Hepatocyte (in vitro differentiated cells): ENCODE results near the gene SNX9. TPM values are rescaled to one million over a fixed set of nuclear protein-coding genes. Genes with fewer than 3 reads are reported as not detected.
A peak's percentile ranks its signal among the peaks of the same experiment; 100 is the strongest.

Source experiments
- DNase-seq: peaks from one replicate; pipeline ENCODE4 v3.0.0-alpha.2; 2016; ENCODE audit warnings: low spot score
- H2AFZ ChIP-seq: fragments of 200-600 bp; sonication (generic); 2 replicates; pipeline ENCODE4 v1.6.0; 2016; ENCODE audit warnings: antibody characterized with exemption, mild to moderate bottlenecking
- H3K27ac ChIP-seq: fragments of 200-600 bp; sonication (generic); 2 replicates; pipeline ENCODE4 v1.5.1; 2016; ENCODE audit warnings: mild to moderate bottlenecking
- H3K27me3 ChIP-seq: fragments of 200-600 bp; sonication (generic); 2 replicates; pipeline ENCODE4 v1.6.1; 2016
- H3K36me3 ChIP-seq: fragments of 200-600 bp; sonication (generic); replicated peaks from 2 replicates; pipeline ENCODE4 v1.5.1; 2016; ENCODE audit warnings: low read depth; ENCODE audit not compliant: insufficient read depth
- H3K4me1 ChIP-seq: fragments of 200-600 bp; sonication (generic); 2 replicates; pipeline ENCODE4 v1.5.1; 2016; ENCODE audit warnings: mild to moderate bottlenecking, moderate library complexity; ENCODE audit not compliant: insufficient read depth
- H3K4me2 ChIP-seq: fragments of 200-600 bp; sonication (generic); 2 replicates; pipeline ENCODE4 v1.6.0; 2016
- H3K4me3 ChIP-seq: fragments of 200-600 bp; sonication (generic); 2 replicates; pipeline ENCODE4 v1.5.1; 2016; ENCODE audit warnings: mild to moderate bottlenecking
- H3K79me2 ChIP-seq: fragments of 200-600 bp; sonication (generic); 2 replicates; pipeline ENCODE4 v1.6.0; 2017; ENCODE audit warnings: mild to moderate bottlenecking
- H3K9me2 ChIP-seq: fragments of 200-600 bp; sonication (generic); replicated peaks from 2 replicates; pipeline ENCODE4 v1.6.0; 2017; ENCODE audit warnings: mild to moderate bottlenecking; ENCODE audit not compliant: insufficient read depth
- H3K9me3 ChIP-seq: fragments of 200-600 bp; sonication (generic); 2 replicates; pipeline ENCODE4 v1.5.1; 2016; ENCODE audit warnings: low read depth, mild to moderate bottlenecking
- H4K20me1 ChIP-seq: fragments of 200-600 bp; sonication (generic); 2 replicates; pipeline ENCODE4 v1.6.0; 2016; ENCODE audit warnings: mild to moderate bottlenecking; ENCODE audit not compliant: insufficient read depth, poor library complexity, severe bottlenecking
- EZH2 ChIP-seq: fragments of 200-600 bp; sonication (generic); IDR thresholded peaks from 2 replicates; pipeline ENCODE4 v1.6.1; 2016; ENCODE audit warnings: antibody characterized with exemption, mild to moderate bottlenecking, borderline replicate concordance
- EZH2phosphoT487 ChIP-seq: fragments of 200-600 bp; sonication (generic); IDR thresholded peaks from one replicate; pipeline ENCODE4 v1.6.1; 2018; ENCODE audit warnings: antibody characterized with exemption, mild to moderate bottlenecking, low read depth, moderate library complexity; ENCODE audit not compliant: unreplicated experiment, severe bottlenecking
- WGBS: methylation state at CpG from one replicate; pipeline ENCODE4 v1.1.6; 2016; ENCODE audit warnings: low lambda C conversion rate; ENCODE audit errors: missing lambda C conversion rate; 5-methylcytosine and 5-hydroxymethylcytosine counted together
- polyA plus RNA-seq: library from polyadenylated mRNA; unstranded; fragments of >200 nt; fragmentation: Nextera tagmentation; extraction: Ambion mirVana; gene quantifications from 2 replicates; pipeline ENCODE4 v1.2.1, GENCODE V29; 2016
- total RNA-seq: library from RNA; depleted of rRNA; stranded (reverse); fragments of >200 nt; gene quantifications from 2 replicates; pipeline ENCODE4 v1.2.3, GENCODE V29; 2014
- TF ChIP-seq, protein P1 (sequence below): fragments of 200-600 bp; sonication (generic); IDR thresholded peaks from 2 replicates; pipeline ENCODE4 v1.5.1; 2016; ENCODE audit warnings: antibody characterized with exemption, mild to moderate bottlenecking; ENCODE audit not compliant: poor library complexity

SNX9 gene
- total and polyA plus RNA-seq, 2 experiments from 2014 or later = 34.1 to 34.7 TPM

DNA sequence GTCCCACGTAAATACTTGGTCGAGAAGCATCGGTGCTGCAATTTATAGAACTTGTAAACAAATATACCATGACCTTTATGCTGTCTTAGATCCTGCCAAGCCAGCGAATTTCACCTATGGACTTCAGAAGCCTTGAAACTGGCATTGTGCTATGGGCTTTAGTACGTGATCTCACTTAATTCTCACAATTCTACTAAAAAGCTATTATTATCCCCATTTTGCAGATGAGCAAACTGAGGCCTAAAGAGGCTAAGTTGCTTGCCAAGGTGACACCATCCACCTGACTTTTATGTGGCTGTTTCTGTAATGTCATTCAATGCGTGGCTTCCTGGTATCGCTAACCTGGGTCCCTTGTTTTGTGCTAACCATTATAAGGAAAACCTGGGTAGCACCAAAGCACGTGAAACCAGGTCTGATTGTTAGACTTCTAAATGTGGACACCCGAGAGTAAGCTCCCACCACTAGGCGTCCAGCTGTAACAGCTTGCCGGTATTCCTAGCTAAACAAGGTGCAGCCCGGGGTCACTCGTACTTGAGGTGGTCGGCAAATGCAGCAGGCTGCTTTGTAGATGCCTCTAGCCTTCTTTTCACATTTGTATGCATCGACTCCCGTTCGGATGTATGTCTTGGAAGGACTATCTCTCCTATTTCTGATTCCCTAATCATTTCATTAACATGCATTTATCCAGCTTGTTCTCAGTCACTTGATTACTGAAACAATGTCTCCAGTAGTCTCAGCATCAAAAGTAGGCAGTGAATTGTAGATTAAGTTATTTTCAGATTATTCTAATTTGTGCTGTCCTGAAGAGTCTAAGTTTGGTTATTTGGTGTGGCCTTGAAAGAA is 159.7 kb downstream of the SNX9 start:
- TF ChIP-seq, protein P1, sequence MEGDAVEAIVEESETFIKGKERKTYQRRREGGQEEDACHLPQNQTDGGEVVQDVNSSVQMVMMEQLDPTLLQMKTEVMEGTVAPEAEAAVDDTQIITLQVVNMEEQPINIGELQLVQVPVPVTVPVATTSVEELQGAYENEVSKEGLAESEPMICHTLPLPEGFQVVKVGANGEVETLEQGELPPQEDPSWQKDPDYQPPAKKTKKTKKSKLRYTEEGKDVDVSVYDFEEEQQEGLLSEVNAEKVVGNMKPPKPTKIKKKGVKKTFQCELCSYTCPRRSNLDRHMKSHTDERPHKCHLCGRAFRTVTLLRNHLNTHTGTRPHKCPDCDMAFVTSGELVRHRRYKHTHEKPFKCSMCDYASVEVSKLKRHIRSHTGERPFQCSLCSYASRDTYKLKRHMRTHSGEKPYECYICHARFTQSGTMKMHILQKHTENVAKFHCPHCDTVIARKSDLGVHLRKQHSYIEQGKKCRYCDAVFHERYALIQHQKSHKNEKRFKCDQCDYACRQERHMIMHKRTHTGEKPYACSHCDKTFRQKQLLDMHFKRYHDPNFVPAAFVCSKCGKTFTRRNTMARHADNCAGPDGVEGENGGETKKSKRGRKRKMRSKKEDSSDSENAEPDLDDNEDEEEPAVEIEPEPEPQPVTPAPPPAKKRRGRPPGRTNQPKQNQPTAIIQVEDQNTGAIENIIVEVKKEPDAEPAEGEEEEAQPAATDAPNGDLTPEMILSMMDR = peak; percentile 27
- no peak for TF ChIP-seq EZH2phosphoT487
- Histone ChIP-seq H3K9me2 (no peaks in the 10 kb centered on the region), H3K4me3 (peak overlapping the region; percentile 92), H4K20me1 (no peaks in the 10 kb centered on the region), H3K36me3 (no peaks in the 10 kb centered on the region), H3K27me3 (no peaks in the 10 kb centered on the region), H2AFZ (peak overlapping the region; percentile 84), H3K9me3 (no peaks in the 10 kb centered on the region), H3K4me1 (peaks cover 28% of the 10 kb centered on the region), H3K79me2 (peaks cover 44% of the 10 kb centered on the region), H3K4me2 (peak overlapping the region; percentile 88), H3K27ac (peak overlapping the region; percentile 90)
- WGBS = 58% methylated on average over 17 of the region's 17 CpGs
- DNase-seq = no peak

DNA sequence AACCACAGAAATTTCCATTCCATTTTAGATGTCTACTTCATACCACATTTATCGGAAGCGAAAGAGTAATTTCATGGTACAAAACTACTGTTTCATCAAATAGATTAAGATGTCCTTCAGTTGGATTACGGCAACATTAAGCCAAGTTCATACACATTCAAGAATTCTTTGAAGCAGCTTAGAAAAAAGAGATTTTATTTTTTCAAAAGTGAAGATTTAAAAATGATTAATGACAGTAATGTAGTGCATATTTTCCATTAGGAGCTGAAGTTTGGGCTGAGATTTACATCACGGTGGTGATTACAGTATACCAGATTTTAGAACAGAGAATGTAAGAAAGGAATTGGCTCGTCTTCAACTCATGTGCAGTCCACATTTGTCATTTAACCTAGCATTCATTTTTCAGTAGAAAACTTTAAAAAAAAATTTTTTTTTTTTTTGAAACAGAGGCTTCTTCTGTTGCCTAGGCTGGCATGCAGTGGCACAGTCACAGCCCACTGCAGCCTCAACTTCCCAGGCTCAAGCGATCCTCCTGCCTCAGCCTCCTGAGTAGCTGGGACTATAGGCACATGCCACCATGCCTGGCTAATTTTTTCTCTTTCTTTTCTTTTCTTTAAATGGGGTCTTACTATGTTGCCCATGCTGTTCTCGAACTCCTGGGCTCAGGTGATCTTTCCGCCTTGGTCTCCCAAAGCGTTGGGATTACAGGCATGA is 160.5 kb downstream of the SNX9 start:
- Histone ChIP-seq H3K9me3 (no peaks in the 10 kb centered on the region), H3K27me3 (no peaks in the 10 kb centered on the region), H3K9me2 (no peaks in the 10 kb centered on the region), H2AFZ (no peak overlapping the region), H4K20me1 (no peaks in the 10 kb centered on the region), H3K79me2 (peaks cover 52% of the 10 kb centered on the region), H3K27ac (peak overlapping the region; percentile 90), H3K36me3 (no peaks in the 10 kb centered on the region), H3K4me3 (peak overlapping the region; percentile 92), H3K4me2 (peak overlapping the region; percentile 88), H3K4me1 (peaks cover 29% of the 10 kb centered on the region)
- DNase-seq = no peak
- 95% methylated on average over 9 of the region's 9 CpGs for WGBS
- TF ChIP-seq, protein P1 = no peak
- no peak for TF ChIP-seq EZH2phosphoT487
- TF ChIP-seq EZH2 = no peak

DNA sequence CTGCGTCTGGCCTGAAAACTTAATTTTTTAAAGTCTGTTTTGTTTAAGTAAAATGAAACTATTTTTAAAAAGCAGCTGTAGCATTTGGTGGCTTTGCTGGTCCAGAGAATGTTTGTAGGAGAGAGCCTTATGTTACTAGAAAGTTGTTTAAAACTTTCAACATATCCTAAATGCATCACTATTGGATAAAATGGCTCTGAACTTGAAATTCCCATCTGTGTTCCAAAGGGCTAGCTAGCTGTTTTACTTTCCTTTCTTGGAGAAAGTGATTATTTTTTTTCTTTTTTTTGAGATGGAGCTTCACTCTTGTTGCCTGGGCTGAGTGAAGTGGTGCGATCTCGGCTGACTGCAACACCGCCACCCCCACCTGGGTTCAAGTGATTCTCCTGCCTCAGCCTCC is 161.1 kb downstream of the SNX9 start:
- H3K36me3 ChIP-seq = no peaks in the 10 kb centered on the region
- H2AFZ ChIP-seq = no peak overlapping the region
- H3K4me3 ChIP-seq = no peak overlapping the region
- H3K9me3 ChIP-seq = no peaks in the 10 kb centered on the region
- H4K20me1 ChIP-seq = no peaks in the 10 kb centered on the region
- 97% methylated on average over 4 of the region's 4 CpGs for WGBS
- H3K4me2 ChIP-seq = peak overlapping the region; percentile 88
- TF ChIP-seq EZH2phosphoT487 = no peak
- TF ChIP-seq EZH2 = no peak
- TF ChIP-seq, protein P1 = no peak
- DNase-seq = no peak
- H3K27ac ChIP-seq = peak overlapping the region; percentile 85
- H3K9me2 ChIP-seq = no peaks in the 10 kb centered on the region
- no peaks in the 10 kb centered on the region for H3K27me3 ChIP-seq
- peaks cover 34% of the 10 kb centered on the region for H3K4me1 ChIP-seq
- H3K79me2 ChIP-seq = peaks cover 58% of the 10 kb centered on the region
